PFSK-1 (cell line): ENCODE data around the gene VEPH1.

Experiments used
- FOXP2 ChIP-seq: optimal IDR thresholded peaks from 2 replicates; pipeline ENCODE3; 2011; ENCODE audit warnings: borderline replicate concordance, control low read depth, inconsistent platforms; ENCODE audit not compliant: insufficient read depth; ENCODE audit errors: extremely low read length, extremely low read depth
- POLR2AphosphoS5 ChIP-seq: IDR thresholded peaks from 2 replicates; pipeline ENCODE4 v1.6.1; 2012; ENCODE audit warnings: low read depth, mild to moderate bottlenecking, control low read depth, low read length, moderate library complexity
- REST ChIP-seq, 2 experiments: IDR thresholded peaks; 2 replicates each; pipeline versions ENCODE4 v1.6.1 to v1.8.0; 2011 to 2012; ENCODE audit warnings: low read depth in 2 of 2, low read length in 2 of 2, control low read depth in 1 of 2, inconsistent platforms in 1 of 2, mild to moderate bottlenecking in 1 of 2, moderate library complexity in 1 of 2; ENCODE audit not compliant: insufficient read depth in 1 of 2
- SIN3A ChIP-seq: IDR thresholded peaks from 2 replicates; pipeline ENCODE4 v1.6.1; 2012; ENCODE audit warnings: mild to moderate bottlenecking, low read length, moderate library complexity, borderline replicate concordance; ENCODE audit not compliant: insufficient read depth
- TAF1 ChIP-seq: IDR thresholded peaks from 2 replicates; pipeline ENCODE4 v1.6.1; 2012; ENCODE audit warnings: low read length, control low read depth, borderline replicate concordance; ENCODE audit not compliant: insufficient read depth

GRCh38 chr3:157543501-157544035, 40.4 kb upstream of the VEPH1 start:
- TF ChIP-seq POLR2AphosphoS5 (no peak), REST (IDR thresholded peaks at IDR 0.05; ENCODE audit: insufficient read depth in 1 of 2, low read depth in 2 of 2, low read length in 2 of 2) (no peak), TAF1 (no peak), SIN3A (no peak), FOXP2 (no peak)
